Testis (tissue), 2 donors: Measurements from ENCODE around the gene CFAP90.

Experiments used
- POLR2A ChIP-seq: fragments of 450-650 bp; IDR thresholded peaks from one replicate; pipeline ENCODE4 v1.6.1; 2017; ENCODE audit warnings: antibody characterized with exemption, mild to moderate bottlenecking, moderate library complexity
- TF ChIP-seq, protein P1 (sequence below), 3 experiments: fragments of 450-650 bp in 2 of 3; fragments of 200-600 bp in 1 of 3; sonication (generic) in 1 of 3; IDR thresholded peaks; one replicate each; pipeline ENCODE4 v1.5.1; 2016 to 2019; ENCODE audit warnings: antibody characterized with exemption in 3 of 3, mild to moderate bottlenecking in 2 of 3, moderate library complexity in 1 of 3

- TF ChIP-seq, protein P1, sequence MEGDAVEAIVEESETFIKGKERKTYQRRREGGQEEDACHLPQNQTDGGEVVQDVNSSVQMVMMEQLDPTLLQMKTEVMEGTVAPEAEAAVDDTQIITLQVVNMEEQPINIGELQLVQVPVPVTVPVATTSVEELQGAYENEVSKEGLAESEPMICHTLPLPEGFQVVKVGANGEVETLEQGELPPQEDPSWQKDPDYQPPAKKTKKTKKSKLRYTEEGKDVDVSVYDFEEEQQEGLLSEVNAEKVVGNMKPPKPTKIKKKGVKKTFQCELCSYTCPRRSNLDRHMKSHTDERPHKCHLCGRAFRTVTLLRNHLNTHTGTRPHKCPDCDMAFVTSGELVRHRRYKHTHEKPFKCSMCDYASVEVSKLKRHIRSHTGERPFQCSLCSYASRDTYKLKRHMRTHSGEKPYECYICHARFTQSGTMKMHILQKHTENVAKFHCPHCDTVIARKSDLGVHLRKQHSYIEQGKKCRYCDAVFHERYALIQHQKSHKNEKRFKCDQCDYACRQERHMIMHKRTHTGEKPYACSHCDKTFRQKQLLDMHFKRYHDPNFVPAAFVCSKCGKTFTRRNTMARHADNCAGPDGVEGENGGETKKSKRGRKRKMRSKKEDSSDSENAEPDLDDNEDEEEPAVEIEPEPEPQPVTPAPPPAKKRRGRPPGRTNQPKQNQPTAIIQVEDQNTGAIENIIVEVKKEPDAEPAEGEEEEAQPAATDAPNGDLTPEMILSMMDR (IDR thresholded peaks at IDR 0.05) = no peak
- TF ChIP-seq POLR2A = no peak
These were observed 36.1 kb downstream of the CFAP90 start for GRCh38 chr5:7814816-7815215.
